Neural cell (in vitro differentiated cells): ENCODE data around the gene ZNF277.

ENCODE experiments used
- EZH2 ChIP-seq: fragments of 200-600, 300-800 bp; shearing (Covaris generic), sonication (generic); IDR thresholded peaks from 2 replicates; pipeline ENCODE4 v1.6.1; 2014; ENCODE audit warnings: antibody characterized with exemption, low read length, borderline replicate concordance, mild to moderate bottlenecking; ENCODE audit not compliant: insufficient read depth, poor library complexity, severe bottlenecking
- TF ChIP-seq, protein P1 (sequence below): fragments of 450-650 bp; IDR thresholded peaks from 2 replicates; pipeline ENCODE4 v1.5.1; 2014; ENCODE audit warnings: antibody characterized with exemption, mild to moderate bottlenecking, moderate library complexity; ENCODE audit not compliant: poor library complexity, severe bottlenecking

DNA sequence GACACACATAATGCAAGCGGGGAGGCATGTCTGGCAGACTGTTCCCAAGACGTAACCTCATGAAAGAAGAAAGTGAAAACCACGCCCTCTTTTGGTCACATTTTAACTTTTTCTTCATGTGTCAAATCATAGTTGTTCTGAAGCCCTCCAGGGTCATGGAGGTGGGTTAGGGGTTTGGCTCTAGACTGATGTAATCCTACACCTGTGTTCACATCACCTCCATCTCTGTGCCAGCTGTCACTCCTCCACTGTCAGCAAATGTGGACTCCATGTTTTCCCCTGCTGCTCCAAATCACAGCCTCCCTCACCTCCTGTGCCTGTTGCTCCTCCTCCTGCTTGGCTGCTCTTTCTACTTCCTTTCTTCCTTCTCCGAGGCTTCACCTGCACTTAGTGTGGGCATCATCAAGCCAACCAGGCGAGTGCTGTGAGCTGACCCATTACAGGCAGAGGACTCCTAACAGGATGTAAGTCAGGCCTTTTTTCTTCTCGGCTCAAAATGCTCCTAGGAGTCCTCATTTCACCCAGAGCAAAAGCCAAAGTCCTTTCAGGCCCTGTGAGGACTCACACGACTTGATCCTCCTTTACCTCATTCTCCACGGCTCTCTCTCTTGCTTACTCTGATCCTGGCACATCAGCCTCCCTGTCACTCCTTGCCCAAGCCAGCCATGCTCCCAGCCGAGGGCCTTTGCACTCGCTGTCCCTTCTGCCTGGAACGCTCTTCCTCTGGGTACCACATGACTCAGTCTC lies 177.3 kb downstream of the ZNF277 start:
- TF ChIP-seq, protein P1, sequence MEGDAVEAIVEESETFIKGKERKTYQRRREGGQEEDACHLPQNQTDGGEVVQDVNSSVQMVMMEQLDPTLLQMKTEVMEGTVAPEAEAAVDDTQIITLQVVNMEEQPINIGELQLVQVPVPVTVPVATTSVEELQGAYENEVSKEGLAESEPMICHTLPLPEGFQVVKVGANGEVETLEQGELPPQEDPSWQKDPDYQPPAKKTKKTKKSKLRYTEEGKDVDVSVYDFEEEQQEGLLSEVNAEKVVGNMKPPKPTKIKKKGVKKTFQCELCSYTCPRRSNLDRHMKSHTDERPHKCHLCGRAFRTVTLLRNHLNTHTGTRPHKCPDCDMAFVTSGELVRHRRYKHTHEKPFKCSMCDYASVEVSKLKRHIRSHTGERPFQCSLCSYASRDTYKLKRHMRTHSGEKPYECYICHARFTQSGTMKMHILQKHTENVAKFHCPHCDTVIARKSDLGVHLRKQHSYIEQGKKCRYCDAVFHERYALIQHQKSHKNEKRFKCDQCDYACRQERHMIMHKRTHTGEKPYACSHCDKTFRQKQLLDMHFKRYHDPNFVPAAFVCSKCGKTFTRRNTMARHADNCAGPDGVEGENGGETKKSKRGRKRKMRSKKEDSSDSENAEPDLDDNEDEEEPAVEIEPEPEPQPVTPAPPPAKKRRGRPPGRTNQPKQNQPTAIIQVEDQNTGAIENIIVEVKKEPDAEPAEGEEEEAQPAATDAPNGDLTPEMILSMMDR = no peak
- TF ChIP-seq EZH2 = no peak
